GM19463 (cell line): ENCODE data around the gene KRTAP10-6.
"Not testable (repeated sequence)": the region's sequence is repeated elsewhere in the genome, so short reads cannot be mapped to it uniquely, and the experiment has no call there.

ENCODE experiments used
- ATAC-seq: cut with Tn5 transposase; IDR thresholded peaks from one replicate; pipeline ENCODE4 v1.9.1; 2021; ENCODE audit warnings: mild to moderate bottlenecking, moderate library complexity; ENCODE audit not compliant: unreplicated experiment

The KRTAP10-6 gene, protein sequence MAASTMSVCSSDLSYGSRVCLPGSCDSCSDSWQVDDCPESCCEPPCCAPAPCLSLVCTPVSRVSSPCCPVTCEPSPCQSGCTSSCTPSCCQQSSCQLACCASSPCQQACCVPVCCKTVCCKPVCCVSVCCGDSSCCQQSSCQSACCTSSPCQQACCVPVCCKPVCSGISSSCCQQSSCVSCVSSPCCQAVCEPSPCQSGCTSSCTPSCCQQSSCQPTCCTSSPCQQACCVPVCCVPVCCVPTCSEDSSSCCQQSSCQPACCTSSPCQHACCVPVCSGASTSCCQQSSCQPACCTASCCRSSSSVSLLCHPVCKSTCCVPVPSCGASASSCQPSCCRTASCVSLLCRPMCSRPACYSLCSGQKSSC

DNA sequence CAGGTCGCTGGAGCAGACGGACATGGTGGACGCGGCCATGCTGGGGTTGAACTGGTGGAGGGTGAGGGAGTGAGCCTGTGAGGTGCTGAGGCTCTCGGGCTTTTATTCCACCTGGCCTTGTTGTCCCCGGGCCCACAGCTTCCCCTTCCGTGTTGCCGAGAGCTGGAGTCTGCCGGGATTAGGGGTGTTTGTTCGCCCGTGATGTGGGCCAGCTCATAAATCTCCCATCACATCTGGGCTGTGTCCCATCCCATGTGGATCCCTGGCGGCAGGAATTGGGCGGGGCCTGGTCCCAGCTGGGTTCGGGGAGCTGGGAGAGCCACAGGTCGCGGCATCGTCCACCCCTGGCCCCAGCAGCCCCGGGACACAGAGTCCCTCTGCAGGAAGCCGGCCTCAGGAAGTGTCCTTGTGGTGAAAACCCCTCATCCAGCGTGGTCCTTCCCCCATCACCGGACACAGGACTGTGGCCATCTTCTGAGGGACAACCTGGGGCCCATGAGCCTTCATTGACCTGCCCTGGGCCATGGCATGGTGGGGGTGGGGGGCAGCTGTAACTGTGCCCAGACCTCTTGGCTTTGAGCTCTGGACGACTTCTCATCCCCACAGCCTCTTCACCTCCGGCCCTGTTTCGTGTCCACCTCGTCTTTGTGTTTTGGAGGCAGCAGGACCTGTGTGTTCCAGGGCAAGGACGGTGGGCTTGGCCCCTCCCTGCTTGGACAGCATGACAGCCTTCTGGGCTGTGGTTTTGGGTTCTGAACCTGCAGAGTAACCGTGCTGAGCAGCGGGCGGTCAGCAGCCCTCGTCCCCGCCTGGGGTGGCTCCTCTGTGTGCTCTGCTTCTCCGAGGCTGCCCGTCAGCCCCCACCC is at the start of gene KRTAP10-6:
TSS of gene KRTAP10-6 (minus strand) at position 60 of the 866 bp plus-strand sequence. CDS start at position 39, 21 bp downstream.
- no peak for ATAC-seq

DNA sequence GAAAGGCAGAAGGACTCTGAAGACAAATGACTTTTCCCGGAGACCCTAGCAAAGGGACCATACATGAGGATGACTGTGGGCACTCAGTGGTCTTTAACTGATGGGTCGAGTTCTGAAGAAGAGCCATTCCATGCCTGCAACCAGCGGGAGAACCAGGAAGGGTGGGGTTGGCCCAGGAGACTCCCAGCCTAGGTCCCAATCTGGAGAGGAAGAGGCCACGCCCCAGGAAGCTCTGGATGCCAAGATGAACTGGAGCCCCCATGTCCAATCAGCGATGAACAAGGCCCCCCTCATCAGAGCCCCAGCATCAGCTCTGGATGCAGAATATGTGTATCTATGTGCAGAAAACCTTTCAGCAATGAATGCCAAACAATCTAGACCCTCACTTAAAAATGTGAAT is 48.5 kb upstream of the KRTAP10-6 start:
- no peak for ATAC-seq

DNA sequence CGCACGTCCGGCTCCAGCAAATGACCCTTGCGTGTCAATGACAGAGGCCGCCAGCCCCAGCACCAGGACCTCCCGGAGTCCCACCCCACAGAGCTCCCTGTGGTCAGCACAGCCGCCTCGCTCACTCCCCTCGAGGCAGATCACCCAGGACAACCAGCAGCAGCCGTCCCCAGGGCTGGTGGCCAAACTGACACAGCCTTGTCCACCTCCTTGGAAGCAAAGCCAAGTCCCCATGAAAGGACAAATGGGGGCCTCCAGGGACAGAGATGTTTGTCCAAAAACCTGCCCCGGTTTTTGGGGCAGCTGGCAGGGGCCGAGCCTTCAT is 47.0 kb upstream of the KRTAP10-6 start:
- ATAC-seq, result no peak

DNA sequence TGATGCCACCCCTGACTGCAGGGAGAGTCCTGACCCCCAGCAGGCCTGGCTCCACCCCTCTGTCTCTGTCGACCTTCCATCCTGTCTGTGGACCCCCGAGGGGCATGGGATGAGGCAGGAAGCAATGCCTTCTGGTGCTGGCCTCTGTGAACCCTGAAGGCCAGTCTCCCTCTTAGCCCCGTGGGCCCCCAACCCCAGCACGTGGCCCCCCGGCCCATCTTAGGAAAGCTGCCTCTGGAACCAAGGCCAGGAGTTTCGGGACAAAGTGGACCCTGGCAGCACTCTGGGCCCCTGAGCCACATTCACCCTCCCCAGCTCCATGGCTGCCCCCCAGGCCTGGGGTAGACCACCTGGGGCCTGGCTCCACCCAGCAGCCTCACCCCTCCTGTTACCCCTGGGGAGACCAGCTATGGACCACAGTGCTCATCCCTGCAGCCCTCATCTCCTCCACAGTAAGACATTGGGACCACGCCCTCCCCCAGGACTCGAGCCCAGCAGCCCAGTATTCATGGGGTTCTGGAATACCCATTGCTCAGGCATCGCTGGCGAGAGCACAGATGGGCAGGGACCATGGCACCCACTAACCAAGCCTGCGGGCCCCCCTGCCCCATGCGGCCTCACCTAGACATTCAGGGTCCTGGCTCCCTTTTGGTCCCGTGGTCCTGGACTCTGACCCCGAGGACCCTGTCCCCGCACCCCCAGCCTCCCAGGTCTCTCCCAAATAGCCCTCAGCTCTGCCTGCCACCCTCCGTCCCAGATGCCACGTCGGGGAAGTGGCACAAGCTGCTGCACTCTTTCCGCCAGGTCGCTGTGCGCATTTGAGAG is 46.4 kb upstream of the KRTAP10-6 start:
- not testable (repeated sequence) for ATAC-seq

DNA sequence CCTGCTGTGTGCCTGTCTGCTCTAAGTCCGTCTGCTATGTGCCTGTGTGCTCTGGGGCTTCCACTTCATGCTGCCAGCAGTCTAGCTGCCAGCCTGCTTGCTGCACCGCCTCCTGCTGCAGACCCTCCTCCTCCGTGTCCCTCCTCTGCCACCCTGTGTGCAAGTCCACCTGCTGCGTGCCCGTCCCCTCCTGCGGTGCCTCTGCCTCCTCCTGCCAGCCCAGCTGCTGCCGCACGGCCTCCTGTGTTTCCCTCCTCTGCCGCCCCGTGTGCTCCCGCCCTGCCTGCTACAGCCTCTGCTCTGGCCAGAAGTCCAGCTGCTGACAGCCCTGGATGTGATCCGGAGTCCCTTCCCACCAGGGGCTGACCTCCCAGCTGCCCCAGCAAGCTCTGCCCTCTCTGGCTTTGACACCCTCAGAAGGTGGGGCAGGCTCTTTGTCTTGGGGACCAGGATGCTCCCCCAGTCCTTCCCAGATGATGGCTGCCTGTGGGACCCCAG is 45.6 kb upstream of the KRTAP10-6 start:
- ATAC-seq, result not testable (repeated sequence)

DNA sequence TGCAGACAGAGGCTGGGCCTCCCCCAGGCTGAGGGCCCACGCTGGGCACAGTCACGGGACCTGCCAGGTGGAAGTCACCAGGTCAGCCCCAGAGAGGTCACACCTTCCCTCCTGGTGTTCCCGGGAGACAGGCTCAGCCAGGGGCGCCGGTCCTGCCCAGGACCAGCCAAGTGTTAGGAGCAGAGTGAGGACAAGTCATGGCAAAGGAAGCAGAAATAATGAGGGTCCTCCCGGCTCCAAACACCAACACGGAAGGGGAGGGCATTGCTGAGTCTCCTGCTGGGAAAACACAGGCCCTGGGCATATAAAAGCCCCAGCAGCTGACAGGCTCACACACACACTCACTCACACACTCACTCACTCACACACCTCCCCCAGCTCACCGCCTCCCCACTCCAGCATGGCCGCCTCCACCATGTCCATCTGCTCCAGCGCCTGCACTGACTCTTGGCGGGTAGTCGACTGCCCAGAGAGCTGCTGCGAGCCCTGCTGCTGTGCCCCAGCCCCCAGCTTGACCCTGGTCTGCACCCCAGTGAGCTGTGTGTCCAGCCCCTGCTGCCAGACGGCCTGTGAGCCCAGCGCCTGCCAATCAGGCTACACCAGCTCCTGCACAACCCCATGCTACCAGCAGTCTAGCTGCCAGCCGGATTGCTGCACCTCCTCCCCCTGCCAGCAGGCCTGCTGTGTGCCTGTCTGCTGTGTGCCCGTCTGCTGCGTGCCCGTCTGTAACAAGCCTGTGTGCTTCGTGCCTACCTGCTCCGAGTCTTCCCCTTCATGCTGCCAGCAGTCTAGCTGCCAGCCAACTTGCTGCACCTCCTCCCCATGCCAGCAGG is 44.9 kb upstream of the KRTAP10-6 start, which contains the start of gene KRTAP10-10:
TSS of gene KRTAP10-10 (plus strand) at position 339 of the 833 bp plus-strand sequence. CDS start at position 401, 62 bp downstream.
- no peak for ATAC-seq

DNA sequence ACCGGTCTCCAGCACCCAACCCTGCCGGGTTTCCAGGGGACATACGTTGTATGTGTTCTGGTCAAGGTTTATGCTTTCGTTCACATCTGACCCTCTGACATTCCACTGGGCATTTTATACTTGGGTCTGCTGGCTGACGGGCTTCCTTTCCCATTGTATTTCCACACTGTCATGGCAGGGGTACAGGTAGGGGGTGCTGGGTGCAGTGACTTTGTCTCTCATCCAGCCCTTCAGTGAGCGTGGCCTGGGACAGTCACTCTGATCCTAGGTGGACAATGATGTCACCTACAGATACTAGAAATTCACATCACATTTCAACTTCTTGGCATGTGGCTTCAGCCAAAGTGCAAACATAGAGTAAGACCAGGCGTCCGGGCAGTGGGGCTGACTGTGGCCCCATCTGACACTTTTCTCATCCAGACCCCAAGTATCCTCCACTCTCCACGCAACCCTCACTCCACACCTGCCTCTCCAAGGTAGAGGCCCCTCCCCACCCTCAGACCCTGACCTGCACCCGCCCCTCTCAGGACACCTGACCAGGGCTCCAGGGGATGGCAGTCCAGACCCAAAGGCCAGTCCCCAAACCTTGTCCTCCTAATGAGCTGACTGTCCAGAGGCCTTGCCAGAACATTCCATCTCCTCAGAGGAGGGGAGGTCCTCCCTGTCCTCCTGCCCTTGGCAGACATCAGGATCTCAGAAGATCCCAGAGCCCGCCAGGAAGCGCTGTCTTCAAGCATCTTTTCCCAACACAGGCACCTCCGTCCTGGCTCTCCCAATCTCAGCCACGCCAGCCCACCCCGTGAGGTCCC is 44.1 kb upstream of the KRTAP10-6 start:
- ATAC-seq, result no peak

DNA sequence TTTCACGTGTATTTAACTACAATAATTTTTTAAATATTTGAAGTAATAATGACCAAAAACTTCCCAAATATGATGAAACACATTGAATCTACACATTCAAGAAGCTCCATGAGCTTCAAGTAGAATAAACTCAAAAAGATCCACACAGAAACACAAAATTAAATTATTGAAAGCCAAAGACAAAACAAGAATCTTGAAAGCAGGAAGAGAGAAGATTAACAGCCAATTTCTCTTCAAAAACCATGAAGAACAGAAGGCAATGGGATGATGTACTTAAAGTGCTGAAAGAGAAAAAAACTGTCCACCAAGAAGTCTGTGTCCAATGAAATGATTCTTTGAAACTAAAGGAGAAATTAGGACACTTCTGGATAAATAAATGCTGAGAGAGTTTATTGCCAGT is 39.8 kb upstream of the KRTAP10-6 start:
- ATAC-seq, result no peak

DNA sequence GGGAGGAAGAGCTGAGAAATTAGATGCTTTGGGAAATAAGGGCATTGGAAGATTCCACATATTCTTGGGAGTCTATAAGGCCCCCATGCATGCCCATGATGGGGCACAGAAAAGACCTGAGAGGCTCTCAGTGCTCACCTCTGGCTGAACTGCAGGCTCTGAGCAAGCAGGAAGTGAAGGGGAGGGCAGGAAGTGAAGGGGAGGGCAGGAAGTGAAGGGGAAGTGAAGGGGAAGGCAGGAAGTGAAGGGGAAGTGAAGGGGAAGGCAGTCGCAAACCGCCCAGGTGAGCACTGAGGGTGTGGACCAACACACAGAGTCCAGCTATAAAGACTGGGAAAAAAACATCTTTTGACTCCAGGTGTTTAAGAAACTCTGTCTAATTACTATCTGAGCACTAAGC is 38.1 kb upstream of the KRTAP10-6 start:
- no peak for ATAC-seq

DNA sequence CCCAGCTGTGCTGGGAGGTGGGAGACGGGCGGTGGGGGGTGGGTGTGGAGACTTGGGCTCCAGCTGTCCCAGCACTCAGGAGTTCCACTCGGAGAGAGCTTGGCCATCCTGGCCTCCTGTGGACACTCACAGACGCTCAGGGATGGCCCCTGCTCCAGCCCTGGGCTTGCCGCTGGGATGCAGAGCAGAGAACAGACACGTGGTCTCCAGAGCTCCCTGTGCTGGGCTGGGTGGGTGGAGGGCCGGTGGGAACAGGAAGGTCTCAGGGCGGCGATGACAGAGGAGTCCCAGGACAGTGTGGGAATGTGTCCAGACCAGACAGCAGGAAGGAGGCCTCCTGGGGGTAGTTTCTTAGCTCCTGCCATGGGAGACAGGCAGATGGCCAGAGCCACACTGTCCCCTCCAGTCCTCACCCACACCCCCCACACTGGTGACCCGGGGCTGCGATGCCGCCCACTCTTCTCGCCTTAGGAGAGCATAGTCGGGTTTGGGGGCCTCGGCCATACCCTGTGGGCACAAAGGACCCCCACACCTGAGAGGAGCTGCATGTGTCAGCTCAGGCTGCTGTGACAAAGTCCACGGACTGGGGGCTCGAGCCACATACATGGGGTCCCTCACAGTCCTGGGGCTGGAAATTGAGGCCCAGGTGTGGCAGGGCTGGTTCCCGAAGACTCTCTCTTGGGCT is 36.5 kb upstream of the KRTAP10-6 start:
- no peak for ATAC-seq

DNA sequence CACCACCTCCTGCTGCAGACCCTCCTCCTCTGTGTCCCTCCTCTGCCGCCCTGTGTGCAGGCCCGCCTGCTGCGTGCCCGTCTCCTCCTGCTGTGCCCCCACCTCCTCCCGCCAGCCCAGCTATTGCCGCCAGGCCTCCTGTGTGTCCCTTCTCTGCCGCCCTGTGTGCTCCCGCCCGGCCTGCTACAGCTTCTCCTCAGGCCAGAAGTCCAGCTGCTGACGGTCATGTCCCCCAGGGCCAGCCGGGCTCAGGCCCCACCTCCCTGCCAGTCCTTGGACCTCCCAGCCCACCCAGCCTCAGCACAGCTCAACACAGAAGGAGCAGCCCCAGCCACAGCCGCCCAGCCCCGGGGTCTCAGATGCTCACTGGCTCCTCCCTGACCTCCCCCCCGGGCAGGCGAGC is 35.5 kb upstream of the KRTAP10-6 start:
- ATAC-seq, result not testable (repeated sequence)

DNA sequence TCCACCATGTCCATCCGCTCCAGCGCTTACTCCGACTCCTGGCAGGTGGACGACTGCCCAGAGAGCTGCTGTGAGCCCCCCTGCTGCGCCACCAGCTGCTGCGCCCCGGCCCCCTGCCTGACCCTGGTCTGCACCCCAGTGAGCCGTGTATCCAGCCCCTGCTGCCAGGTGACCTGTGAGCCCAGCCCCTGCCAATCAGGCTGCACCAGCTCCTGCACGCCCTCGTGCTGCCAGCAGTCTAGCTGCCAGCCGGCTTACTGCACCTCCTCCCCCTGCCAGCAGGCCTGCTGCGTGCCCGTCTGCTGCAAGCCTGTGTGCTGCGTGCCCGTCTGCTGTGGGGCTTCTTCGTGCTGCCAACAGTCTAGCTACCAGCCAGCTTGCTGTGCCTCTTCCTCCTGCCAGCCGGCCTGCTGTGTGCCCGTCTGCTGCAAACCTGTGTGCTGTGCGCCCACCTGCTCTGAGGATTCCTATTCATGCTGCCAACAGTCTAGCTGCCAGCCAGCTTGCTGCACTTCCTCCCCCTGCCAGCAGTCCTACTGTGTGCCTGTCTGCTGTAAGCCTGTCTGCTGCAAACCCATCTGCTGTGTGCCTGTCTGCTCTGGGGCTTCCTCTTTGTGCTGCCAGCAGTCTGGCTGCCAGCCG is 35.0 kb upstream of the KRTAP10-6 start:
- not testable (repeated sequence) for ATAC-seq

DNA sequence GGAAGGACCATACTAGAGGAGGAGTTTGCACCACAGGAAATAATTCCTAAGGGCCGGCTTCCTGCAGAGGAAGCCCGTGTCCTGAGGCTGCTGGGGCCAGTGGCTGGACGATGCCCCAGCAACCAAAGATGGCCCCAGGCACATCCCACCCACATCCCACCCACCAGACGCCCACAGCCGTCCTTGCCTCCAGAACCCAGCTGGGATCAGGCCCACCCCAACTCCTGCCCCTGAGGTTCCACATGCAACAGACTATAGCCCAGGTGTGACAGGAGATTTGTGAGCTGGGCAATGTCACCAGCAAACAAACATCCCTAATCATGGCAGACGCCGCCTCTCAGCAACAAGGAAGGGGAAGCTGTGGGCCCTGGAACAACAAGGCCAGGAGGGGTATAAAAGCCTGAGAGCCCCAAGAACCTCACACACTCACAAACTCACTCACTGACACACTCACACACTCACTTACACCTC is 34.4 kb upstream of the KRTAP10-6 start, which contains the start of gene KRTAP10-9:
TSS of gene KRTAP10-9 (plus strand) at position 421 of the 471 bp plus-strand sequence. CDS start 79 bp downstream, outside the sequence.
- no peak for ATAC-seq

DNA sequence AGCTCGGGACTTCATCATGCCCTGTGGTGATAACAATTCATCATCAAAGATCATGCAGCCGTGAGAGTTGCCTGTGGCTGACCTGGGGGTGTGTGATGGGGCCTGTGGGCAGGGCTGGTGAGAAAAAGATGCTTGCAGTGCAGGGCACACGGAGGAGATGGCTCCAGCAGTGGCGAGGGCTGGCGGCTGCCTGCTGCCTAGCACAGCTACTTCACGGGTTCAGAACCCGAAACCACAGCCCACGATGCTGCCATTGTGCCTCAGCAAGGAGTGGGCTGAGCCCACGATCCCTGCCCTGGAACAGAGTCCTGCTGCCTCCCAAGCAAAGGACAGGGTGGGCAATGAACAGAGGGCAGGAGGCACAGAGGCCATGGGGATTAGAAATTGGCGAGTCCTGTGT is 34.0 kb upstream of the KRTAP10-6 start:
- ATAC-seq, result no peak

DNA sequence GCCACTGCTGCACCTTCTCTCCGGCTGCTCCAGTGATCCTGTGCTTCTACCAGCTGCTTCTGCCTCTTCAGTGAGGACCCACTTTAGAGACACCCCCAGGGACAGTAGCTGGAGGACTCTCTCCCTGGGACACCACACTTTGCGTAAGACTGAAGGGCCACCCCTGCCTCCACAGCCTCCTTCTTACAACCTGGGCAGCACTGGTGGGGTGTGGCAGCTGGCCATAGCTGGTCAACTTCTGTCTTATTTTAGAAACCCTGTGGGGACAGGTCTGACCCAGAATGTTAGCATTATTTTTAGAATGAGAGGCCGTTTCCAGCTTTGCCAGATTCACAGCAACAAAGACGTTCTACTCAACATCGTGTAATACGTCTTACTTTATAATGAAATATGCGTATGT is 33.5 kb upstream of the KRTAP10-6 start:
- ATAC-seq, result no peak

DNA sequence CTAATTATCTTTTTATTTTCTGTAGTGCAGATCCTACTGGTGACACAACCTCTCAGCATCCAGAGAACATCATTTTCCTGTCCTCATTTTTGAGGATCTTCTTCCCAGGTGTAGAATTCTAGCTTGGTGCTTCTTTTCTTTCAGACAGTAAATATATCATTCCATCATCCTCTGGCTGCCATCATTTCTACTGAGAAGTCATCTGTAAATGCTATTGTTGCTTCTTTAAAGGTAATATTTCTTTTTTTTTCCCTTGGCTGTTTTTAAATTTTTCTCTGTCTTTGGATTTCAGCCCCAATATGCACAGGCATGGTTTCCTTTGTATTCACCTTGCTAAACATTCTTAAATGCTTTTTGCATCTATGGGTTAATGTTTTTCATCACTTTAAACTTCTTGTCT is 31.3 kb upstream of the KRTAP10-6 start:
- ATAC-seq, result no peak

DNA sequence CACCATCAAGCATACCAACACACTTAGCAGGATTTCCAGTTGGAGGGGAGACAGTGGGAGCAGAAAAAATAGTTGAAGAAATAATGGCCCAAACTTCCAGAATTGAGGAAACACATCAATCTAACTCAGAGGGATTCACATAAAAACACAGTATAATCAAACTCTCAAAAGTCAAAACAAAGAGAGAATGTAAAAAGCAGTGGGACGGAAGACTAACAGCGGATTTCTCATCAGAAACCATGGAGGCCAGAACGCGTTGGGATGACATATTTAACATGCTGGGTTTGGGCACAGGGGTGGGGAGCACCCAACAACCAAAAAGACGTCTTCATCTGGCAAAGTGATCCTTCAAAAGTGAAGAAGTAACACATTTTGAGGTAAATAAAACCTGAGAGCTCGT is 27.6 kb upstream of the KRTAP10-6 start:
- ATAC-seq, result no peak

DNA sequence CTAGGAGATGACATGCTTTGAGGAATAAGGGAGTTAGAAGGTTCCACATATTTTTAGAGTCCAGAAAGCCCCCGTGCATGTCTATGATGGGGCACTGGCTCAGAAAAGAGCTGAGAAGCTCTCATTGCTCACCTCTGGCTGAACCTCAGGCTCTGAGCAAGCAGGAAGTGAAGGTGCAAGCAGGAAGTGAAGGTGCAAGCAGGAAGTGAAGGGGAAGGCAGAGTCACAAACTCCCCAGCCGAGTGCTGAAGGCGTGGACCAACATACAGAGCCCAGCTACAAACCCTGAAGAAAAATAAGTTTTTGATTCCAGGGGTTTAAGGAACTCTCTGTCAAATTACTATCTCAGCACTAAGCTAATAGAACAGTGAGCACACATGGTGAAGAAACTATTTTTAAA is 26.6 kb upstream of the KRTAP10-6 start:
- no peak for ATAC-seq
